ENCODE data around the gene PLD1. TPM values are rescaled to one million over a fixed set of nuclear protein-coding genes. Genes with fewer than 3 reads are reported as not detected.
"Not testable (repeated sequence)": the region's sequence is repeated elsewhere in the genome, so short reads cannot be mapped to it uniquely, and the experiment has no call there.

The PLD1 gene
- polyA plus RNA-seq (2013) = 1.1 and 1.4 TPM in 2 replicates

- no CpG with 5 or more reads among the region's 78 CpGs for WGBS (ENCODE audit: extremely low coverage, insufficient coverage, insufficient read length)
- H3K18ac ChIP-seq (ENCODE audit: low read length) = peak within 1 kb of the TSS; percentile 48
Measured at GRCh38 chr3:171809861-171810628, at the start of gene PLD1. Gene PLD1 (minus strand): TSS chr3:171810483. CDS start chr3:171738051, 72,432 bp downstream.

GRCh38 chr3:171858770-171859169 is 48.5 kb upstream of the PLD1 start:
- not testable (repeated sequence) for H3K79me1 ChIP-seq (ENCODE audit: low read length); H3K4me2 ChIP-seq (ENCODE audit: low read length); H2BK5ac ChIP-seq (ENCODE audit: low read depth, low read length, poor library complexity); H4K8ac ChIP-seq (ENCODE audit: low read depth, low read length); H3K14ac ChIP-seq (ENCODE audit: low read length); H3K4me3 ChIP-seq (ENCODE audit: low read depth, low read length); H3K4ac ChIP-seq (ENCODE audit: low read depth, low read length); H3K18ac ChIP-seq (ENCODE audit: low read length); H2AK5ac ChIP-seq (ENCODE audit: low read length); H2BK120ac ChIP-seq (ENCODE audit: insufficient read depth, low read length, poor library complexity); H2BK12ac ChIP-seq (ENCODE audit: low read length); H4K12ac ChIP-seq (ENCODE audit: low read depth, low read length); H3K4me1 ChIP-seq (ENCODE audit: control insufficient read depth in 1 of 2, insufficient read depth in 2 of 2, low read length in 2 of 2); H4K91ac ChIP-seq (ENCODE audit: low read depth, low read length); H3K9me3 ChIP-seq (ENCODE audit: insufficient read depth, low read depth, low read length); H3K36me3 ChIP-seq (ENCODE audit: control insufficient read depth in 1 of 2, insufficient read depth in 2 of 2, low read length in 2 of 2); H2AFZ ChIP-seq (ENCODE audit: insufficient read depth, low read length, poor library complexity); DNase-seq; H3K27me3 ChIP-seq (ENCODE audit: insufficient read depth, low read length); H3K9ac ChIP-seq (ENCODE audit: low read length); H3K79me2 ChIP-seq (ENCODE audit: control insufficient read depth, insufficient read depth, low read length, poor library complexity); H3K23ac ChIP-seq (ENCODE audit: low read length); H3K27ac ChIP-seq (ENCODE audit: low read depth, low read length)
- no CpG with 5 or more reads among the region's 4 CpGs for WGBS (ENCODE audit: extremely low coverage, insufficient coverage, insufficient read length)

More at GRCh38 chr3:171809861-171810628, at the start of gene PLD1:
- Histone ChIP-seq H3K27ac (ENCODE audit: low read depth, low read length) (no peak within 1 kb of the TSS), H4K91ac (ENCODE audit: low read depth, low read length) (peak within 1 kb of the TSS; percentile 41), H3K4me1 (ENCODE audit: control insufficient read depth in 1 of 2, insufficient read depth in 2 of 2, low read length in 2 of 2) (peaks cover 0 to 7% of the 10 kb centered on the region in 2 experiments), H3K14ac (ENCODE audit: low read length) (peak within 1 kb of the TSS; percentile 9), H3K4me3 (ENCODE audit: low read depth, low read length) (peak within 1 kb of the TSS; percentile 60), H2AFZ (ENCODE audit: insufficient read depth, low read length, poor library complexity) (peak within 1 kb of the TSS; percentile 83), H4K8ac (ENCODE audit: low read depth, low read length) (peak within 1 kb of the TSS; percentile 6), H2BK5ac (ENCODE audit: low read depth, low read length, poor library complexity) (no peak within 1 kb of the TSS), H2BK12ac (ENCODE audit: low read length) (no peak within 1 kb of the TSS), H3K4ac (ENCODE audit: low read depth, low read length) (no peak within 1 kb of the TSS), H3K23ac (ENCODE audit: low read length) (no peak within 1 kb of the TSS), H4K12ac (ENCODE audit: low read depth, low read length) (no peak within 1 kb of the TSS), H3K4me2 (ENCODE audit: low read length) (peak within 1 kb of the TSS; percentile 92), H2AK5ac (ENCODE audit: low read length) (no peak within 1 kb of the TSS), H3K9me3 (ENCODE audit: insufficient read depth, low read depth, low read length) (no peaks in the 10 kb centered on the region), H2BK120ac (ENCODE audit: insufficient read depth, low read length, poor library complexity) (no peak within 1 kb of the TSS), H3K9ac (ENCODE audit: low read length) (peak within 1 kb of the TSS; percentile 18), H3K27me3 (ENCODE audit: insufficient read depth, low read length) (no peaks in the 10 kb centered on the region), H3K79me1 (ENCODE audit: low read length) (no peaks in the 10 kb centered on the region), H3K79me2 (ENCODE audit: control insufficient read depth, insufficient read depth, low read length, poor library complexity) (no peaks in the 10 kb centered on the region), H3K36me3 (ENCODE audit: control insufficient read depth in 1 of 2, insufficient read depth in 2 of 2, low read length in 2 of 2) (no peaks in the 10 kb centered on the region)
- DNase-seq = peak; percentile 96 to 98

GRCh38 chr3:171854649-171855305 is 44.5 kb upstream of the PLD1 start:
- no peak overlapping the region for H3K4me3 ChIP-seq (ENCODE audit: low read depth, low read length)
- no peaks in the 10 kb centered on the region for H3K9me3 ChIP-seq (ENCODE audit: insufficient read depth, low read depth, low read length)
- DNase-seq = no peak
- no peak overlapping the region for H4K12ac ChIP-seq (ENCODE audit: low read depth, low read length)
- WGBS (ENCODE audit: extremely low coverage, insufficient coverage, insufficient read length) = 100% methylated on average over 1 of the region's 2 CpGs
- H2BK5ac ChIP-seq (ENCODE audit: low read depth, low read length, poor library complexity) = no peak overlapping the region
- no peak overlapping the region for H4K91ac ChIP-seq (ENCODE audit: low read depth, low read length)
- H3K79me2 ChIP-seq (ENCODE audit: control insufficient read depth, insufficient read depth, low read length, poor library complexity) = no peaks in the 10 kb centered on the region
- peaks cover 2% of the 10 kb centered on the region for H3K79me1 ChIP-seq (ENCODE audit: low read length)
- H2AFZ ChIP-seq (ENCODE audit: insufficient read depth, low read length, poor library complexity) = no peak overlapping the region
- no peak overlapping the region for H3K27ac ChIP-seq (ENCODE audit: low read depth, low read length)
- H2BK12ac ChIP-seq (ENCODE audit: low read length) = no peak overlapping the region
- no peak overlapping the region for H3K4me2 ChIP-seq (ENCODE audit: low read length)
- H3K23ac ChIP-seq (ENCODE audit: low read length) = no peak overlapping the region
- H3K4ac ChIP-seq (ENCODE audit: low read depth, low read length) = no peak overlapping the region
- H3K14ac ChIP-seq (ENCODE audit: low read length) = no peak overlapping the region
- H3K27me3 ChIP-seq (ENCODE audit: insufficient read depth, low read length) = no peaks in the 10 kb centered on the region
- H3K4me1 ChIP-seq (ENCODE audit: control insufficient read depth in 1 of 2, insufficient read depth in 2 of 2, low read length in 2 of 2) = peaks cover 4 to 6% of the 10 kb centered on the region in 2 experiments
- no peak overlapping the region for H3K9ac ChIP-seq (ENCODE audit: low read length)
- H4K8ac ChIP-seq (ENCODE audit: low read depth, low read length) = no peak overlapping the region
- no peaks in the 10 kb centered on the region for H3K36me3 ChIP-seq (ENCODE audit: control insufficient read depth in 1 of 2, insufficient read depth in 2 of 2, low read length in 2 of 2)
- H2AK5ac ChIP-seq (ENCODE audit: low read length) = no peak overlapping the region
- H2BK120ac ChIP-seq (ENCODE audit: insufficient read depth, low read length, poor library complexity) = no peak overlapping the region
- no peak overlapping the region for H3K18ac ChIP-seq (ENCODE audit: low read length)

- H3K18ac ChIP-seq (ENCODE audit: low read length) = no peak overlapping the region
- H2AFZ ChIP-seq (ENCODE audit: insufficient read depth, low read length, poor library complexity) = no peak overlapping the region
- no peak overlapping the region for H3K9ac ChIP-seq (ENCODE audit: low read length)
- H3K14ac ChIP-seq (ENCODE audit: low read length) = no peak overlapping the region
- no peaks in the 10 kb centered on the region for H3K79me2 ChIP-seq (ENCODE audit: control insufficient read depth, insufficient read depth, low read length, poor library complexity)
- DNase-seq = no peak
- no peak overlapping the region for H3K23ac ChIP-seq (ENCODE audit: low read length)
- H4K12ac ChIP-seq (ENCODE audit: low read depth, low read length) = no peak overlapping the region
- H2AK5ac ChIP-seq (ENCODE audit: low read length) = no peak overlapping the region
- H3K79me1 ChIP-seq (ENCODE audit: low read length) = peaks cover 2% of the 10 kb centered on the region
- H3K4me1 ChIP-seq (ENCODE audit: control insufficient read depth in 1 of 2, insufficient read depth in 2 of 2, low read length in 2 of 2) = peaks cover 7 to 8% of the 10 kb centered on the region in 2 experiments
- no peaks in the 10 kb centered on the region for H3K36me3 ChIP-seq (ENCODE audit: control insufficient read depth in 1 of 2, insufficient read depth in 2 of 2, low read length in 2 of 2)
- H4K8ac ChIP-seq (ENCODE audit: low read depth, low read length) = no peak overlapping the region
- H3K27ac ChIP-seq (ENCODE audit: low read depth, low read length) = no peak overlapping the region
- no peak overlapping the region for H3K4me2 ChIP-seq (ENCODE audit: low read length)
- no peak overlapping the region for H2BK120ac ChIP-seq (ENCODE audit: insufficient read depth, low read length, poor library complexity)
- no peak overlapping the region for H4K91ac ChIP-seq (ENCODE audit: low read depth, low read length)
- H3K4me3 ChIP-seq (ENCODE audit: low read depth, low read length) = no peak overlapping the region
- H2BK12ac ChIP-seq (ENCODE audit: low read length) = no peak overlapping the region
- no CpG with 5 or more reads among the region's 5 CpGs for WGBS (ENCODE audit: extremely low coverage, insufficient coverage, insufficient read length)
- H3K9me3 ChIP-seq (ENCODE audit: insufficient read depth, low read depth, low read length) = no peaks in the 10 kb centered on the region
- no peak overlapping the region for H3K4ac ChIP-seq (ENCODE audit: low read depth, low read length)
- no peaks in the 10 kb centered on the region for H3K27me3 ChIP-seq (ENCODE audit: insufficient read depth, low read length)
- H2BK5ac ChIP-seq (ENCODE audit: low read depth, low read length, poor library complexity) = no peak overlapping the region
Measured at GRCh38 chr3:171851660-171852058, 41.4 kb upstream of the PLD1 start.
